Measurements from ENCODE around the gene DCTN2. TPM values are rescaled to one million over a fixed set of nuclear protein-coding genes. Genes with fewer than 3 reads are reported as not detected.

The DCTN2 gene
- total and polyA plus RNA-seq, 7 experiments from 2014 or later = 52.1 to 78.8 (median 63.0) TPM

- CTCF ChIA-PET = no interaction called here
- peaks cover 0 to 9% (median 0%) of the 10 kb centered on the region in 5 donors for H3K27me3 Mint-ChIP-seq
- H3K27me3 ChIP-seq (ENCODE audit: control insufficient read depth in 2 of 2, insufficient read depth in 2 of 2, low read length in 2 of 2) = no peaks in the 10 kb centered on the region
- H3K4me1 ChIP-seq (ENCODE audit: control insufficient read depth in 2 of 2, insufficient read depth in 2 of 2, low read length in 2 of 2) = peaks cover 10 to 12% of the 10 kb centered on the region in 2 donors
- no peak overlapping the region for H3K4me3 ChIP-seq (ENCODE audit: low read length)
- DNase-seq (no peak), ATAC-seq (no peak)
- no peaks in the 10 kb centered on the region for H3K9me3 Mint-ChIP-seq
- peak overlapping the region; percentile 24 for H3K27ac ChIP-seq (ENCODE audit: low read depth, low read length)
- peaks cover 0 to 12% (median 0%) of the 10 kb centered on the region in 3 experiments for H3K36me3 ChIP-seq (ENCODE audit: control insufficient read depth in 2 of 3, insufficient read depth in 3 of 3, low read length in 3 of 3)
- intact Hi-C loops (cut with micrococcal nuclease) = no loop called here
- H3K4me3 Mint-ChIP-seq = no peak overlapping the region
- peaks cover 30 to 51% (median 39%) of the 10 kb centered on the region in 7 donors for H3K4me1 Mint-ChIP-seq
- H3K9me3 ChIP-seq (ENCODE audit: control insufficient read depth in 2 of 3, low read length in 3 of 3) = no peaks in the 10 kb centered on the region
- H3K27ac Mint-ChIP-seq = peak overlapping the region in 5 of 9 donors; percentile 22 to 87 (median 52)
- peaks cover 0 to 7% (median 3%) of the 10 kb centered on the region in 5 donors for H3K36me3 Mint-ChIP-seq
- POLR2A ChIA-PET = interaction anchor here (0.6 to 1.0 kb wide), 3 partner anchors 13 to 205 kb away, joined by 3 read pairs; no protein-coding TSS in a partner anchor
Measured at GRCh38 chr12:57543581-57543980, 3.4 kb downstream of the DCTN2 start.

GRCh38 chr12:57541717-57542116 is 5.3 kb downstream of the DCTN2 start:
- H3K36me3 Mint-ChIP-seq = peaks cover 0 to 10% (median 6%) of the 10 kb centered on the region in 5 donors

GRCh38 chr12:57541001-57541400 is 6.0 kb downstream of the DCTN2 start:
- Histone ChIP-seq H3K9me3 (ENCODE audit: control insufficient read depth in 2 of 3, low read length in 3 of 3) (no peaks in the 10 kb centered on the region), H3K27ac (ENCODE audit: low read depth, low read length) (no peak overlapping the region), H3K4me3 (ENCODE audit: low read length) (no peak overlapping the region), H3K36me3 (ENCODE audit: control insufficient read depth in 2 of 3, insufficient read depth in 3 of 3, low read length in 3 of 3) (peaks cover 0 to 15% (median 0%) of the 10 kb centered on the region in 3 experiments), H3K4me1 (ENCODE audit: control insufficient read depth in 2 of 2, insufficient read depth in 2 of 2, low read length in 2 of 2) (peaks cover 3% of the 10 kb centered on the region in 2 donors), H3K27me3 (ENCODE audit: control insufficient read depth in 2 of 2, insufficient read depth in 2 of 2, low read length in 2 of 2) (no peaks in the 10 kb centered on the region)
- POLR2A ChIA-PET = interaction anchor here (1.0 to 1.8 kb wide), 4 partner anchors 10 to 61 kb away, joined by 3 to 5 read pairs (median 4); partner anchors contain the start of gene ARHGAP9
- Mint-ChIP-seq H3K4me1 (peaks cover 16 to 34% (median 28%) of the 10 kb centered on the region in 7 donors), H3K36me3 (peaks cover 0 to 10% (median 6%) of the 10 kb centered on the region in 5 donors), H3K4me3 (no peak overlapping the region), H3K27ac (peak overlapping the region in 1 of 9 donors; percentile 7), H3K27me3 (no peaks in the 10 kb centered on the region), H3K9me3 (no peaks in the 10 kb centered on the region)
- DNase-seq (no peak), ATAC-seq (no peak)
- intact Hi-C loops (cut with micrococcal nuclease) = no loop called here
- CTCF ChIA-PET = interaction anchor here (0.7 kb wide), 1 partner anchor 430 kb away, joined by 3 read pairs; the partner anchor contains the start of gene STAT6

More at GRCh38 chr12:57541717-57542116, 5.3 kb downstream of the DCTN2 start:
- H3K36me3 ChIP-seq (ENCODE audit: control insufficient read depth in 2 of 3, insufficient read depth in 3 of 3, low read length in 3 of 3) = peaks cover 0 to 16% (median 0%) of the 10 kb centered on the region in 3 experiments
- intact Hi-C loops (cut with micrococcal nuclease) = no loop called here
- peaks cover 22 to 41% (median 33%) of the 10 kb centered on the region in 7 donors for H3K4me1 Mint-ChIP-seq
- no peak overlapping the region for H3K27ac ChIP-seq (ENCODE audit: low read depth, low read length)
- peaks cover 8 to 10% of the 10 kb centered on the region in 2 donors for H3K4me1 ChIP-seq (ENCODE audit: control insufficient read depth in 2 of 2, insufficient read depth in 2 of 2, low read length in 2 of 2)
- H3K4me3 Mint-ChIP-seq = no peak overlapping the region
- no peaks in the 10 kb centered on the region for H3K9me3 ChIP-seq (ENCODE audit: control insufficient read depth in 2 of 3, low read length in 3 of 3)
- no peaks in the 10 kb centered on the region for H3K27me3 Mint-ChIP-seq
- CTCF ChIA-PET = no interaction called here
- POLR2A ChIA-PET = interaction anchor here (1.5 kb wide), 2 partner anchors 56 to 62 kb away, joined by 3 to 4 read pairs; partner anchors contain the start of gene ARHGAP9
- H3K9me3 Mint-ChIP-seq = no peaks in the 10 kb centered on the region
- H3K27ac Mint-ChIP-seq = no peak overlapping the region
- no peak for ATAC-seq
- no peak overlapping the region for H3K4me3 ChIP-seq (ENCODE audit: low read length)
- no peaks in the 10 kb centered on the region for H3K27me3 ChIP-seq (ENCODE audit: control insufficient read depth in 2 of 2, insufficient read depth in 2 of 2, low read length in 2 of 2)
- no peak for DNase-seq

- H3K9me3 Mint-ChIP-seq = no peaks in the 10 kb centered on the region
- Histone ChIP-seq H3K9me3 (ENCODE audit: control insufficient read depth in 2 of 3, low read length in 3 of 3) (no peaks in the 10 kb centered on the region), H3K4me1 (ENCODE audit: control insufficient read depth in 2 of 2, insufficient read depth in 2 of 2, low read length in 2 of 2) (no peaks in the 10 kb centered on the region), H3K36me3 (ENCODE audit: control insufficient read depth in 2 of 3, insufficient read depth in 3 of 3, low read length in 3 of 3) (peaks cover 0 to 28% (median 0%) of the 10 kb centered on the region in 3 experiments), H3K27ac (ENCODE audit: low read depth, low read length) (no peak overlapping the region), H3K4me3 (ENCODE audit: low read length) (no peak overlapping the region), H3K27me3 (ENCODE audit: control insufficient read depth in 2 of 2, insufficient read depth in 2 of 2, low read length in 2 of 2) (no peaks in the 10 kb centered on the region)
- ChIA-PET POLR2A (interaction anchor here (1.8 to 2.0 kb wide), 2 partner anchors 15 kb away, joined by 5 to 6 read pairs; no protein-coding TSS in a partner anchor), CTCF (interaction anchor here (1.1 kb wide), 1 partner anchor 15 kb away, joined by 3 read pairs; no protein-coding TSS in a partner anchor)
- peak overlapping the region in 1 of 9 donors; percentile 60 for H3K27ac Mint-ChIP-seq
- intact Hi-C loops (cut with micrococcal nuclease) = no loop called here
- H3K4me3 Mint-ChIP-seq = no peak overlapping the region
- no peaks in the 10 kb centered on the region for H3K27me3 Mint-ChIP-seq
- DNase-seq = no peak
- H3K4me1 Mint-ChIP-seq = peaks cover 6 to 19% (median 14%) of the 10 kb centered on the region in 7 donors
- ATAC-seq = no peak
- peaks cover 0 to 19% (median 7%) of the 10 kb centered on the region in 5 donors for H3K36me3 Mint-ChIP-seq
Measured at GRCh38 chr12:57539134-57539768, 7.7 kb downstream of the DCTN2 start.

GRCh38 chr12:57536597-57536942 is 10.4 kb downstream of the DCTN2 start:
- Mint-ChIP-seq H3K27ac (no peak overlapping the region), H3K4me3 (no peak overlapping the region), H3K4me1 (peaks cover 0 to 11% (median 5%) of the 10 kb centered on the region in 7 donors), H3K27me3 (no peaks in the 10 kb centered on the region), H3K9me3 (no peaks in the 10 kb centered on the region), H3K36me3 (peaks cover 6 to 38% (median 20%) of the 10 kb centered on the region in 5 donors)
- Histone ChIP-seq H3K27me3 (ENCODE audit: control insufficient read depth in 2 of 2, insufficient read depth in 2 of 2, low read length in 2 of 2) (no peaks in the 10 kb centered on the region), H3K27ac (ENCODE audit: low read depth, low read length) (no peak overlapping the region), H3K4me1 (ENCODE audit: control insufficient read depth in 2 of 2, insufficient read depth in 2 of 2, low read length in 2 of 2) (no peaks in the 10 kb centered on the region), H3K4me3 (ENCODE audit: low read length) (no peak overlapping the region), H3K9me3 (ENCODE audit: control insufficient read depth in 2 of 3, low read length in 3 of 3) (no peaks in the 10 kb centered on the region), H3K36me3 (ENCODE audit: control insufficient read depth in 2 of 3, insufficient read depth in 3 of 3, low read length in 3 of 3) (peaks cover 3 to 55% (median 12%) of the 10 kb centered on the region in 3 experiments)
- DNase-seq = no peak
- no peak for ATAC-seq
- ChIA-PET CTCF (no interaction called here), POLR2A (interaction anchor here (0.6 kb wide), 1 partner anchor 141 kb away, joined by 3 read pairs; no protein-coding TSS in a partner anchor)
- intact Hi-C loops (cut with micrococcal nuclease) = no loop called here

GRCh38 chr12:57535764-57536596 is 11.0 kb downstream of the DCTN2 start:
- Mint-ChIP-seq H3K4me3 (no peak overlapping the region), H3K9me3 (no peaks in the 10 kb centered on the region), H3K36me3 (peaks cover 6 to 41% (median 21%) of the 10 kb centered on the region in 5 donors), H3K4me1 (peaks cover 0 to 9% (median 5%) of the 10 kb centered on the region in 7 donors), H3K27me3 (no peaks in the 10 kb centered on the region), H3K27ac (peak overlapping the region in 4 of 9 donors; percentile 49 to 63 (median 58))
- intact Hi-C loops (cut with micrococcal nuclease) = no loop called here
- no peak for DNase-seq
- H3K4me3 ChIP-seq (ENCODE audit: low read length) = no peak overlapping the region
- no peak overlapping the region for H3K27ac ChIP-seq (ENCODE audit: low read depth, low read length)
- POLR2A ChIA-PET = interaction anchor here (0.6 to 2.5 kb wide), 2 partner anchors 12 to 227 kb away, joined by 3 to 8 read pairs; no protein-coding TSS in a partner anchor
- CTCF ChIA-PET = no interaction called here
- no peaks in the 10 kb centered on the region for H3K4me1 ChIP-seq (ENCODE audit: control insufficient read depth in 2 of 2, insufficient read depth in 2 of 2, low read length in 2 of 2)
- H3K9me3 ChIP-seq (ENCODE audit: control insufficient read depth in 2 of 3, low read length in 3 of 3) = no peaks in the 10 kb centered on the region
- H3K27me3 ChIP-seq (ENCODE audit: control insufficient read depth in 2 of 2, insufficient read depth in 2 of 2, low read length in 2 of 2) = no peaks in the 10 kb centered on the region
- peaks cover 3 to 60% (median 12%) of the 10 kb centered on the region in 3 experiments for H3K36me3 ChIP-seq (ENCODE audit: control insufficient read depth in 2 of 3, insufficient read depth in 3 of 3, low read length in 3 of 3)
- no peak for ATAC-seq
